H9 (cell line): ENCODE data around the gene SURF2. TPM values are rescaled to one million over a fixed set of nuclear protein-coding genes. Genes with fewer than 3 reads are reported as not detected.

Experiments used
- DNase-seq: peaks from one replicate; pipeline ENCODE4 v3.0.0-alpha.2; 2017
- H2AFZ ChIP-seq: one replicate; pipeline ENCODE4 v1.6.1; 2013; ENCODE audit warnings: mild to moderate bottlenecking, low read length, control low read depth, moderate library complexity
- H2AK5ac ChIP-seq: 2 replicates; pipeline ENCODE4 v1.6.1; 2013; ENCODE audit warnings: low read length, control low read depth, mixed read lengths; ENCODE audit not compliant: insufficient read length
- H2BK120ac ChIP-seq: one replicate; pipeline ENCODE4 v1.6.1; 2013; ENCODE audit warnings: low read depth, mild to moderate bottlenecking, low read length, control low read depth, inconsistent platforms; ENCODE audit not compliant: poor library complexity, severe bottlenecking
- H2BK12ac ChIP-seq: 2 replicates; pipeline ENCODE4 v1.6.1; 2013; ENCODE audit warnings: low read length, control low read depth, mixed read lengths, low read depth; ENCODE audit not compliant: insufficient read length
- H2BK15ac ChIP-seq: 2 replicates; pipeline ENCODE4 v1.6.1; 2013; ENCODE audit warnings: low read depth, low read length, control low read depth
- H2BK20ac ChIP-seq: one replicate; pipeline ENCODE4 v1.6.1; 2013; ENCODE audit warnings: low read depth, mild to moderate bottlenecking, low read length, control low read depth, inconsistent platforms; ENCODE audit not compliant: poor library complexity, severe bottlenecking
- H2BK5ac ChIP-seq: 2 replicates; pipeline ENCODE4 v1.6.1; 2013; ENCODE audit warnings: low read length, control low read depth, mixed read lengths; ENCODE audit not compliant: insufficient read length
- H3K14ac ChIP-seq: 2 replicates; pipeline ENCODE4 v1.6.1; 2013; ENCODE audit warnings: low read length, control low read depth; ENCODE audit not compliant: insufficient read depth
- H3K18ac ChIP-seq: 2 replicates; pipeline ENCODE4 v1.6.1; 2013; ENCODE audit warnings: low read depth, mild to moderate bottlenecking, mixed read lengths, low read length, control low read depth; ENCODE audit not compliant: insufficient read length
- H3K23ac ChIP-seq: 2 replicates; pipeline ENCODE4 v1.6.1; 2013; ENCODE audit warnings: low read length, control low read depth, mixed read lengths, low read depth; ENCODE audit not compliant: insufficient read length
- H3K23me2 ChIP-seq: 2 replicates; pipeline ENCODE4 v1.6.1; 2013; ENCODE audit warnings: low read depth, mild to moderate bottlenecking, mixed read lengths, low read length, control low read depth; ENCODE audit not compliant: insufficient read length, poor library complexity, severe bottlenecking
- H3K27ac ChIP-seq: 2 replicates; pipeline ENCODE4 v1.5.1; 2013; ENCODE audit warnings: low read length, control low read depth, mixed read lengths, low read depth; ENCODE audit not compliant: insufficient read length
- H3K27me3 ChIP-seq: 2 replicates; pipeline ENCODE4 v1.6.1; 2013; ENCODE audit warnings: low read length, control low read depth, inconsistent platforms; ENCODE audit not compliant: insufficient read depth
- H3K4ac ChIP-seq: 2 replicates; pipeline ENCODE4 v1.6.1; 2013; ENCODE audit warnings: low read depth, mild to moderate bottlenecking, control low read depth, inconsistent platforms, low read length, moderate library complexity
- H3K4me1 ChIP-seq: 2 replicates; pipeline ENCODE4 v1.6.1; 2013; ENCODE audit warnings: low read length, control low read depth, inconsistent platforms; ENCODE audit not compliant: insufficient read depth
- H3K4me2 ChIP-seq: 2 replicates; pipeline ENCODE4 v1.6.1; 2013; ENCODE audit warnings: low read length, control low read depth, mixed read lengths; ENCODE audit not compliant: insufficient read length, insufficient read depth
- H3K56ac ChIP-seq: 2 replicates; pipeline ENCODE4 v1.6.1; 2013; ENCODE audit warnings: low read depth, mild to moderate bottlenecking, mixed read lengths, low read length, control low read depth; ENCODE audit not compliant: insufficient read length
- H3K79me1 ChIP-seq: 2 replicates; pipeline ENCODE4 v1.6.1; 2013; ENCODE audit warnings: low read depth, mild to moderate bottlenecking, moderate library complexity, low read length, control low read depth, inconsistent platforms; ENCODE audit not compliant: insufficient read depth, poor library complexity, severe bottlenecking
- H3K79me2 ChIP-seq: 2 replicates; pipeline ENCODE4 v1.6.1; 2013; ENCODE audit warnings: low read length, control low read depth, inconsistent platforms; ENCODE audit not compliant: insufficient read depth
- H3K9ac ChIP-seq: 2 replicates; pipeline ENCODE4 v1.6.1; 2013; ENCODE audit warnings: low read length, control low read depth, mixed read lengths; ENCODE audit not compliant: insufficient read length; ENCODE audit errors: extremely low read depth
- H3K9me3 ChIP-seq: one replicate; pipeline ENCODE4 v1.6.1; 2013; ENCODE audit warnings: low read depth, low read length, inconsistent platforms; ENCODE audit not compliant: control insufficient read depth
- H3T11ph ChIP-seq: one replicate; pipeline ENCODE4 v1.6.1; 2013; ENCODE audit warnings: mild to moderate bottlenecking, low read length, control low read depth, inconsistent platforms
- H4K20me1 ChIP-seq: one replicate; pipeline ENCODE4 v1.6.1; 2013; ENCODE audit not compliant: control insufficient read depth, insufficient read length, insufficient read depth
- H4K5ac ChIP-seq: 2 replicates; pipeline ENCODE4 v1.6.1; 2013; ENCODE audit warnings: low read depth, mild to moderate bottlenecking, mixed read lengths, low read length, control low read depth; ENCODE audit not compliant: insufficient read length
- H4K8ac ChIP-seq: replicated peaks from 2 replicates; pipeline ENCODE4 v1.6.1; 2013; ENCODE audit warnings: low read length, control low read depth, mixed read lengths, low read depth; ENCODE audit not compliant: insufficient read length
- H4K91ac ChIP-seq: 2 replicates; pipeline ENCODE4 v1.6.1; 2013; ENCODE audit warnings: low read depth, mild to moderate bottlenecking, moderate library complexity, mixed read lengths, low read length, control low read depth; ENCODE audit not compliant: insufficient read length
- H3K27ac Mint-ChIP-seq, 3 experiments: 2 replicates in 2 of 3; 3 replicates in 1 of 3; pipeline ENCODE4 v1.8.0; 2020 to 2021; ENCODE audit warnings: mixed read lengths in 3 of 3, mild to moderate bottlenecking in 1 of 3, moderate library complexity in 1 of 3
- H3K27me3 Mint-ChIP-seq: 2 replicates; pipeline ENCODE4 v1.8.0; 2021; ENCODE audit warnings: low read depth, mild to moderate bottlenecking, moderate library complexity, mixed read lengths
- H3K36me3 Mint-ChIP-seq, 3 experiments: 2 replicates in 2 of 3; 3 replicates in 1 of 3; pipeline ENCODE4 v1.8.0; 2020 to 2021; ENCODE audit warnings: low read depth in 3 of 3, mixed read lengths in 3 of 3; ENCODE audit not compliant: insufficient read depth in 1 of 3
- H3K4me1 Mint-ChIP-seq, 2 experiments: 2 replicates each; pipeline ENCODE4 v1.8.0; 2020; ENCODE audit warnings: mixed read lengths in 2 of 2
- H3K4me3 Mint-ChIP-seq, 2 experiments: 2 replicates in 1 of 2; 3 replicates in 1 of 2; pipeline ENCODE4 v1.8.0; 2020 to 2021; ENCODE audit warnings: mild to moderate bottlenecking in 2 of 2, mixed read lengths in 2 of 2, moderate library complexity in 1 of 2
- H3K9me3 Mint-ChIP-seq, 2 experiments: 2 replicates in 1 of 2; 3 replicates in 1 of 2; pipeline ENCODE4 v1.8.0; 2020; ENCODE audit warnings: mild to moderate bottlenecking in 2 of 2, mixed read lengths in 2 of 2, moderate library complexity in 1 of 2
- WGBS: extraction: QIAGEN DNeasy Blood & Tissue Kit; methylation state at CpG from one replicate; pipeline ENCODE4 v1.1.7; 2013; ENCODE audit warnings: missing lambda C conversion rate, low lambda C conversion rate, mixed read lengths; ENCODE audit not compliant: insufficient read length; ENCODE audit errors: extremely low coverage; 5-methylcytosine and 5-hydroxymethylcytosine counted together
- total RNA-seq: library from RNA; stranded (reverse); gene quantifications from 2 replicates; pipeline ENCODE4 v1.2.1, GENCODE V29; 2021
- TF ChIP-seq, protein P1 (sequence below): fragments of 200-600 bp; sonication (generic); conservative IDR thresholded peaks from 3 replicates; pipeline ENCODE4 v1.8.0; 2021; ENCODE audit warnings: antibody characterized with exemption, mild to moderate bottlenecking

SURF2 gene
- total RNA-seq, 1 experiment from 2014 or later, result 44.4 TPM

DNA sequence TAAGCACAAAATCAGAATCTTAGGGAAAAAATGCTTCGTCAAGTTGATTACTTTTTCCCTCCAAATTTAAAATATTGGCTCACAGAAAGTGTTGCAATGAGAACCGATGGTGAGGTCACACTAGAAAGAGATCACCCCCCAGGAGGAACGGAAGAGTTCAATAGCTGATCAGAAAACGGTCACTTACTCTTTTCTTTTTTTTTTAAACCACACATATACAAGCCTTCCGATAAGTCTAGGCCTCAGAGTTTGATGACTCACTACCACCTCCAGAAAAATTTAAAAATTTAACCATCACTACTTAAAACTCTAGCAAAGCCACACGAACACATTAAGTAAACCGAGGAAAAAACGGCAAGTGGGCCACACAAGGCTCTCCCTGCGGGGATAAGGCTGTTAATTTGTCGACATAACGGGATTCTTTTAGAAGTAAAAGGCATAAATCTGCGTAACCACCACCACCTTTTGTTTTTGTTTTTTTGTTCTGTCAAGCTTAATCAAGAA lies 18.3 kb downstream of the SURF2 start:
- Histone ChIP-seq H3K23ac (no peak overlapping the region), H3K27ac (no peak overlapping the region), H4K91ac (no peak overlapping the region), H3K56ac (no peak overlapping the region), H2BK5ac (no peak overlapping the region), H3K18ac (no peak overlapping the region), H3K79me1 (peaks cover 16% of the 10 kb centered on the region), H3K4ac (no peak overlapping the region), H3K79me2 (peaks cover 42% of the 10 kb centered on the region; the same call in 1 of the 2 replicates), H4K20me1 (no peaks in the 10 kb centered on the region), H4K8ac (no peak overlapping the region), H3K9me3 (no peaks in the 10 kb centered on the region), H4K5ac (no peak overlapping the region), H3K4me2 (peak overlapping the region; percentile 98), H3K23me2 (peaks cover 6% of the 10 kb centered on the region), H3T11ph (no peak overlapping the region), H2BK15ac (no peak overlapping the region), H3K4me1 (no peaks in the 10 kb centered on the region), H2BK20ac (no peak overlapping the region), H2AK5ac (no peak overlapping the region), H2BK120ac (no peak overlapping the region), H2AFZ (no peak overlapping the region), H2BK12ac (no peak overlapping the region), H3K27me3 (no peaks in the 10 kb centered on the region), H3K9ac (peak overlapping the region; percentile 75), H3K14ac (no peak overlapping the region)
- Mint-ChIP-seq H3K9me3 (peaks cover 3 to 4% of the 10 kb centered on the region in 2 experiments; a peak in 3 of 5 replicates), H3K36me3 (peaks cover 19 to 42% (median 33%) of the 10 kb centered on the region in 3 experiments; a peak in 6 of 7 replicates), H3K27me3 (peaks cover 30% of the 10 kb centered on the region), H3K4me3 (peak overlapping the region; percentile 95 to 98), H3K4me1 (peaks cover 11 to 13% of the 10 kb centered on the region in 2 experiments), H3K27ac (peak overlapping the region; percentile 82 to 97 (median 95); a peak in 5 of 7 replicates)
- TF ChIP-seq, protein P1, sequence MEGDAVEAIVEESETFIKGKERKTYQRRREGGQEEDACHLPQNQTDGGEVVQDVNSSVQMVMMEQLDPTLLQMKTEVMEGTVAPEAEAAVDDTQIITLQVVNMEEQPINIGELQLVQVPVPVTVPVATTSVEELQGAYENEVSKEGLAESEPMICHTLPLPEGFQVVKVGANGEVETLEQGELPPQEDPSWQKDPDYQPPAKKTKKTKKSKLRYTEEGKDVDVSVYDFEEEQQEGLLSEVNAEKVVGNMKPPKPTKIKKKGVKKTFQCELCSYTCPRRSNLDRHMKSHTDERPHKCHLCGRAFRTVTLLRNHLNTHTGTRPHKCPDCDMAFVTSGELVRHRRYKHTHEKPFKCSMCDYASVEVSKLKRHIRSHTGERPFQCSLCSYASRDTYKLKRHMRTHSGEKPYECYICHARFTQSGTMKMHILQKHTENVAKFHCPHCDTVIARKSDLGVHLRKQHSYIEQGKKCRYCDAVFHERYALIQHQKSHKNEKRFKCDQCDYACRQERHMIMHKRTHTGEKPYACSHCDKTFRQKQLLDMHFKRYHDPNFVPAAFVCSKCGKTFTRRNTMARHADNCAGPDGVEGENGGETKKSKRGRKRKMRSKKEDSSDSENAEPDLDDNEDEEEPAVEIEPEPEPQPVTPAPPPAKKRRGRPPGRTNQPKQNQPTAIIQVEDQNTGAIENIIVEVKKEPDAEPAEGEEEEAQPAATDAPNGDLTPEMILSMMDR, result no peak
- DNase-seq, result no peak
- WGBS, result no CpG with 5 or more reads among the region's 12 CpGs
